GM10847 (cell line): ENCODE data around the gene RMND5A.

ENCODE experiments used
- POLR2A ChIP-seq: IDR thresholded peaks from 2 replicates; pipeline ENCODE4 v1.6.1; 2011; ENCODE audit not compliant: insufficient read length; ENCODE audit errors: extremely low read depth

The RMND5A gene

GRCh38 chr2:86703704-86704361, 16.3 kb upstream of the RMND5A start:
- no peak for TF ChIP-seq POLR2A

GRCh38 chr2:86704459-86704971, 15.6 kb upstream of the RMND5A start:
- no peak for TF ChIP-seq POLR2A

- no peak for TF ChIP-seq POLR2A
Observed at GRCh38 chr2:86706220-86706619, 13.9 kb upstream of the RMND5A start.

GRCh38 chr2:86706935-86707334, 13.2 kb upstream of the RMND5A start:
- no peak for TF ChIP-seq POLR2A

- no peak for TF ChIP-seq POLR2A
Observed at GRCh38 chr2:86744152-86744551, 24.1 kb downstream of the RMND5A start.

GRCh38 chr2:86746939-86747338, 26.8 kb downstream of the RMND5A start:
- no peak for TF ChIP-seq POLR2A

- TF ChIP-seq POLR2A, result no peak
Observed at GRCh38 chr2:86747711-86748639, 27.9 kb downstream of the RMND5A start.

GRCh38 chr2:86750240-86750839, 30.2 kb downstream of the RMND5A start:
- TF ChIP-seq POLR2A, result no peak

GRCh38 chr2:86751778-86752177, 31.7 kb downstream of the RMND5A start:
- no peak for TF ChIP-seq POLR2A

- TF ChIP-seq POLR2A, result no peak
Observed at GRCh38 chr2:86752934-86753333, 32.8 kb downstream of the RMND5A start.

GRCh38 chr2:86753606-86754005, 33.5 kb downstream of the RMND5A start:
- no peak for TF ChIP-seq POLR2A

GRCh38 chr2:86758405-86758804, 38.3 kb downstream of the RMND5A start:
- no peak for TF ChIP-seq POLR2A

GRCh38 chr2:86760371-86760770, 40.3 kb downstream of the RMND5A start:
- TF ChIP-seq POLR2A, result no peak

- no peak for TF ChIP-seq POLR2A
Observed at GRCh38 chr2:86764661-86765309, 44.7 kb downstream of the RMND5A start.

- no peak for TF ChIP-seq POLR2A
Observed at GRCh38 chr2:86765310-86765695, 45.2 kb downstream of the RMND5A start.
